NCI-H1436 treated with DMSO at 0.1 percent for 48 hours (cell line): ENCODE results near the gene GRIK2.
"Not testable (repeated sequence)": the region's sequence is repeated elsewhere in the genome, so short reads cannot be mapped to it uniquely, and the experiment has no call there.

Experiments used
- DNase-seq: peaks from one replicate; lab custom pipeline; 2025; lab: John Stamatoyannopoulos, UW

The GRIK2 gene

GRCh38 chr6:101633081-101633480 lies 239.6 kb downstream of the GRIK2 start:
- DNase-seq: no peak

- not testable (repeated sequence) for DNase-seq
Observed at GRCh38 chr6:101638865-101639264, 245.4 kb downstream of the GRIK2 start.

- no peak for DNase-seq
Observed at GRCh38 chr6:101640131-101640530, 246.6 kb downstream of the GRIK2 start.

- no peak for DNase-seq
Observed at GRCh38 chr6:101645770-101646169, 252.3 kb downstream of the GRIK2 start.

- DNase-seq: no peak
Observed at GRCh38 chr6:101650402-101651100, 257.0 kb downstream of the GRIK2 start.

GRCh38 chr6:101652079-101652478 lies 258.6 kb downstream of the GRIK2 start:
- DNase-seq: no peak

GRCh38 chr6:101655109-101655508 lies 261.6 kb downstream of the GRIK2 start:
- no peak for DNase-seq

- no peak for DNase-seq
Observed at GRCh38 chr6:101662111-101662897, 268.8 kb downstream of the GRIK2 start.

- no peak for DNase-seq
Observed at GRCh38 chr6:101663100-101663499, 269.6 kb downstream of the GRIK2 start.

GRCh38 chr6:101666256-101666655 lies 272.7 kb downstream of the GRIK2 start:
- no peak for DNase-seq

GRCh38 chr6:101668496-101669030 lies 275.1 kb downstream of the GRIK2 start:
- DNase-seq: no peak

- DNase-seq: no peak
Observed at GRCh38 chr6:101676187-101676586, 282.7 kb downstream of the GRIK2 start.

- DNase-seq: no peak
Observed at GRCh38 chr6:101682937-101683336, 289.4 kb downstream of the GRIK2 start.

- no peak for DNase-seq
Observed at GRCh38 chr6:101683884-101684283, 290.4 kb downstream of the GRIK2 start.

- DNase-seq: no peak
Observed at GRCh38 chr6:101686653-101687052, 293.1 kb downstream of the GRIK2 start.

- DNase-seq: no peak
Observed at GRCh38 chr6:101689156-101689555, 295.6 kb downstream of the GRIK2 start.

GRCh38 chr6:101689695-101690094 lies 296.2 kb downstream of the GRIK2 start:
- no peak for DNase-seq

- no peak for DNase-seq
Observed at GRCh38 chr6:101700655-101701054, 307.1 kb downstream of the GRIK2 start.

- DNase-seq: no peak
Observed at GRCh38 chr6:101703311-101703710, 309.8 kb downstream of the GRIK2 start.

GRCh38 chr6:101705866-101706265 lies 312.4 kb downstream of the GRIK2 start:
- DNase-seq: no peak

GRCh38 chr6:101706576-101706975 lies 313.1 kb downstream of the GRIK2 start:
- DNase-seq: no peak

- DNase-seq: no peak
Observed at GRCh38 chr6:101711518-101711917, 318.0 kb downstream of the GRIK2 start.

- DNase-seq: no peak
Observed at GRCh38 chr6:101716387-101716786, 322.9 kb downstream of the GRIK2 start.
